HCT116 (cell line): ENCODE data around the gene F13A1. TPM values are rescaled to one million over a fixed set of nuclear protein-coding genes. Genes with fewer than 3 reads are reported as not detected.

Source experiments
- ATAC-seq: fragments of 200-7000 bp; cut with Tn5 transposase; 2 replicates; pipeline ENCODE4 v1.9.1; 2020; ENCODE audit warnings: mild to moderate bottlenecking, moderate library complexity
- BruUV-seq: library from RNA; stranded (reverse); fragments of 400-500 nt; replicated peaks from 2 replicates; lab custom pipeline; 2021; lab: Mats Ljungman, UMichigan
- CTCF ChIA-PET: fragments of 300-600 bp; sonication (Branson Sonifier 250); formaldehyde crosslinking; loops from one replicate; lab custom pipeline; 2021; ENCODE audit warnings: antibody characterized with exemption; lab: Charles Lee
- POLR2A ChIA-PET: fragments of 300-600, 350-600 bp; sonication (Branson Sonifier 250); formaldehyde crosslinking; loops from one replicate; lab custom pipeline; 2021; ENCODE audit warnings: antibody characterized with exemption; lab: Charles Lee
- RAD21 ChIA-PET, 2 experiments: fragments of 300-600 bp; sonication (Branson Sonifier 250); formaldehyde crosslinking; loops; one replicate each; lab custom pipeline; 2023; ENCODE audit warnings: low total read pairs in 2 of 2; ENCODE audit not compliant: uncharacterized antibody in 2 of 2, unreplicated experiment in 2 of 2, low non-redundant PET in 1 of 2; lab: Charles Lee
- DNase-seq: peaks from one replicate; pipeline ENCODE4 v3.0.0-alpha.2; 2010; ENCODE audit warnings: low read depth, low spot score
- H2AFZ ChIP-seq: fragments of 200-600 bp; shearing (Covaris generic), sonication (generic); 2 replicates; pipeline ENCODE4 v1.6.1; 2017; ENCODE audit warnings: low read depth, mixed run types, mixed read lengths, antibody characterized with exemption, low read length; ENCODE audit not compliant: poor library complexity, severe bottlenecking
- H3K27ac ChIP-seq: 2 replicates; pipeline ENCODE4 v1.5.1; 2012; ENCODE audit warnings: low read depth, low read length
- H3K27me3 ChIP-seq: fragments of 200-600 bp; sonication (generic); 2 replicates; pipeline ENCODE4 v1.6.1; 2016; ENCODE audit warnings: mixed run types, low read length, mixed read lengths; ENCODE audit not compliant: insufficient read depth
- H3K36me3 ChIP-seq, 2 experiments: fragments of 200-500 bp in 1 of 2; fragments of 200-600 bp in 1 of 2; sonication (Bioruptor generic) in 1 of 2; sonication (generic) in 1 of 2; 2 replicates each; pipeline versions ENCODE4 v1.5.1 to v1.6.1; 2014 to 2016; ENCODE audit warnings: low read length in 2 of 2, inconsistent platforms in 1 of 2, mixed read lengths in 1 of 2, mixed run types in 1 of 2; ENCODE audit not compliant: insufficient read depth in 2 of 2, control insufficient read depth in 1 of 2
- H3K4me1 ChIP-seq, 2 experiments: fragments of 200-600 bp in 1 of 2; sonication (generic) in 1 of 2; 2 replicates each; pipeline versions ENCODE4 v1.5.1 to v1.6.1; 2012 to 2017; ENCODE audit warnings: low read length in 2 of 2, inconsistent platforms in 1 of 2, mild to moderate bottlenecking in 1 of 2, mixed read lengths in 1 of 2, mixed run types in 1 of 2, moderate library complexity in 1 of 2; ENCODE audit not compliant: insufficient read depth in 2 of 2, control insufficient read depth in 1 of 2
- H3K4me2 ChIP-seq: fragments of 200-600 bp; sonication (generic); 2 replicates; pipeline ENCODE4 v1.6.1; 2017; ENCODE audit warnings: mixed run types, low read length, mixed read lengths
- H3K4me3 ChIP-seq, 2 experiments: fragments of 200-600 bp in 1 of 2; sonication (generic) in 1 of 2; replicated peaks in 1 of 2; 2 replicates each; pipeline ENCODE4 v1.5.1; 2011 to 2016; ENCODE audit warnings: low read length in 2 of 2, control low read depth in 1 of 2, low read depth in 1 of 2, mild to moderate bottlenecking in 1 of 2, mixed read lengths in 1 of 2, mixed run types in 1 of 2
- H3K79me2 ChIP-seq: fragments of 200-600 bp; sonication (generic); 2 replicates; pipeline ENCODE4 v1.6.1; 2017; ENCODE audit warnings: mild to moderate bottlenecking, mixed run types, low read length, moderate library complexity, mixed read lengths; ENCODE audit not compliant: insufficient read depth
- H3K9ac ChIP-seq: fragments of 200-600 bp; sonication (generic); 2 replicates; pipeline ENCODE4 v1.6.1; 2016; ENCODE audit warnings: low read length, mixed read lengths
- H3K9me2 ChIP-seq: fragments of 200-600 bp; sonication (generic), shearing (Covaris generic); 2 replicates; pipeline ENCODE4 v1.6.1; 2017; ENCODE audit warnings: mixed run types, mild to moderate bottlenecking, moderate library complexity; ENCODE audit not compliant: insufficient read depth
- H3K9me3 ChIP-seq, 2 experiments: fragments of 200-500 bp in 1 of 2; fragments of 200-600 bp in 1 of 2; sonication (Bioruptor generic) in 1 of 2; sonication (generic) in 1 of 2; 2 replicates each; pipeline ENCODE4 v1.6.1; 2014 to 2017; ENCODE audit warnings: low read length in 2 of 2, mixed read lengths in 2 of 2, inconsistent platforms in 1 of 2, low read depth in 1 of 2, mild to moderate bottlenecking in 1 of 2, mixed run types in 1 of 2, moderate library complexity in 1 of 2; ENCODE audit not compliant: control insufficient read depth in 1 of 2, insufficient read depth in 1 of 2
- H4K20me1 ChIP-seq: fragments of 200-600 bp; sonication (generic), shearing (Covaris generic); 2 replicates; pipeline ENCODE4 v1.6.1; 2017; ENCODE audit warnings: mixed run types, mild to moderate bottlenecking, moderate library complexity; ENCODE audit not compliant: insufficient read depth
- CBX3 ChIP-seq: IDR thresholded peaks from 2 replicates; pipeline ENCODE4 v1.6.1; 2012; ENCODE audit warnings: low read depth
- CTCF ChIP-seq, 3 experiments: fragments of 200-600 bp in 1 of 3; sonication (generic) in 1 of 3; IDR thresholded peaks in 2 of 3; conservative IDR thresholded peaks in 1 of 3; 2 replicates each; pipeline ENCODE4 v1.5.1; 2012 to 2017; ENCODE audit warnings: low read depth in 2 of 3, low read length in 2 of 3, antibody characterized with exemption in 1 of 3, borderline replicate concordance in 1 of 3, control low read depth in 1 of 3, mild to moderate bottlenecking in 1 of 3, mixed read lengths in 1 of 3, mixed run types in 1 of 3, moderate library complexity in 1 of 3; ENCODE audit not compliant: insufficient read depth in 1 of 3
- EGR1 ChIP-seq: IDR thresholded peaks from 2 replicates; pipeline ENCODE4 v1.6.1; 2012; ENCODE audit warnings: low read depth
- ELF1 ChIP-seq: IDR thresholded peaks from 2 replicates; pipeline ENCODE4 v1.6.1; 2012; ENCODE audit warnings: low read depth, borderline replicate concordance
- EZH2phosphoT487 ChIP-seq: fragments of 200-600 bp; IDR thresholded peaks from 2 replicates; pipeline ENCODE4 v1.6.1; 2018; ENCODE audit warnings: antibody characterized with exemption, borderline replicate concordance
- FOSL1 ChIP-seq: IDR thresholded peaks from 2 replicates; pipeline ENCODE4 v1.6.1; 2012; ENCODE audit warnings: low read depth
- MAX ChIP-seq: IDR thresholded peaks from 2 replicates; pipeline ENCODE4 v1.6.1; 2012
- POLR2A ChIP-seq: IDR thresholded peaks from 2 replicates; pipeline ENCODE4 v1.7.0; 2011; ENCODE audit warnings: borderline replicate concordance; ENCODE audit not compliant: insufficient read depth, insufficient read length; ENCODE audit errors: extremely low read depth
- POLR2AphosphoS5 ChIP-seq: IDR thresholded peaks from 2 replicates; pipeline ENCODE4 v1.6.1; 2011; ENCODE audit warnings: mild to moderate bottlenecking, low read depth, low read length, moderate library complexity
- RAD21 ChIP-seq: IDR thresholded peaks from 2 replicates; pipeline ENCODE4 v1.6.1; 2012; ENCODE audit warnings: low read depth, mild to moderate bottlenecking
- SIN3A ChIP-seq: IDR thresholded peaks from 2 replicates; pipeline ENCODE4 v1.6.1; 2012; ENCODE audit warnings: low read depth
- SP1 ChIP-seq: IDR thresholded peaks from 2 replicates; pipeline ENCODE4 v1.6.1; 2012; ENCODE audit warnings: low read depth
- SRF ChIP-seq: IDR thresholded peaks from 2 replicates; pipeline ENCODE4 v1.6.1; 2012; ENCODE audit warnings: low read depth
- TCF7L2 ChIP-seq: IDR thresholded peaks from 2 replicates; pipeline ENCODE4 v1.7.0; 2011; ENCODE audit warnings: borderline replicate concordance, inconsistent platforms; ENCODE audit not compliant: insufficient read depth, insufficient read length; ENCODE audit errors: extremely low read depth
- ZFX ChIP-seq: fragments of 450-650 bp; IDR thresholded peaks from 2 replicates; pipeline ENCODE4 v1.6.1; 2017
- ZNF274 ChIP-seq: fragments of 200-500 bp; sonication (Bioruptor generic); IDR thresholded peaks from 2 replicates; pipeline ENCODE4 v1.6.1; 2014; ENCODE audit warnings: mild to moderate bottlenecking, low read depth, low read length, inconsistent platforms
- intact Hi-C: fragments of 100-400 bp; cut with micrococcal nuclease; formaldehyde crosslinking; loops from 2 replicates; pipeline ENCODE4 v1.10.0; 2022
- total RNA-seq: library from RNA; stranded (reverse); gene quantifications from one replicate; pipeline ENCODE4 v1.2.1, GENCODE V29; 2021; ENCODE audit not compliant: unreplicated experiment
- TF ChIP-seq, protein P1 (sequence below): IDR thresholded peaks from 2 replicates; pipeline ENCODE4 v1.6.1; 2012; ENCODE audit warnings: low read depth

Gene F13A1
- total RNA-seq, 1 experiment from 2014 or later, result 0.34 TPM

DNA sequence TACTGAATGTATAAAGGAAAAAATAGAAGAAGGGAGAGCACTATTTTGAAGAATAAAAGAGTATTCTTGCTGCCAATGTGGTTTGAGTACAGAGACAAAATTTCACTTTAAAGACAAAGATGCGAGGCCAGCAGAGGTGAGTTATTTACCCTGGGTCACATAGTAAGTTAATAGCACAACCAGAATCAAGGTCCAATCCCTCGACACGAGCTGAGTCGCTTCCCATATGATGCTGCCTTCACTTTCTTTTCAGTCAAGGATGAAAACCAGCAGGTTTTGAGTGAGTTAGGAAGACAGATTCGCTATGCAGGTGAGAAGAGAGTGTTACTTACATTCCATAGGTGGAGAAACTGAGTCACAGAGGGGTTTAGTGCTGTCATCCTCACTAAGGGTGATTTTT, 75.8 kb downstream of the F13A1 start:
- Histone ChIP-seq H3K27me3 (peaks cover 25% of the 10 kb centered on the region), H3K4me3 (no peak overlapping the region), H4K20me1 (no peaks in the 10 kb centered on the region), H3K9me2 (no peaks in the 10 kb centered on the region), H3K4me2 (no peak overlapping the region), H3K36me3 (no peaks in the 10 kb centered on the region)
- BruUV-seq, result no TSS peak
- no peak for DNase-seq
- RAD21 ChIA-PET, result no interaction called here
- TF ChIP-seq FOSL1 (no peak), POLR2AphosphoS5 (no peak), MAX (no peak), SRF (no peak), EZH2phosphoT487 (no peak), CTCF (IDR thresholded peaks at IDR 0.05 in 2 of 3, conservative IDR thresholded peaks at IDR 0.05 in 1 of 3; ENCODE audit: borderline replicate concordance in 1 of 3, insufficient read depth in 1 of 3, low read depth in 2 of 3, low read length in 2 of 3) (no peak), ZFX (no peak), ELF1 (no peak), TCF7L2 (no peak), CBX3 (no peak), SP1 (no peak), EGR1 (no peak), POLR2A (no peak), ZNF274 (no peak), RAD21 (no peak), SIN3A (no peak)
- TF ChIP-seq, protein P1, sequence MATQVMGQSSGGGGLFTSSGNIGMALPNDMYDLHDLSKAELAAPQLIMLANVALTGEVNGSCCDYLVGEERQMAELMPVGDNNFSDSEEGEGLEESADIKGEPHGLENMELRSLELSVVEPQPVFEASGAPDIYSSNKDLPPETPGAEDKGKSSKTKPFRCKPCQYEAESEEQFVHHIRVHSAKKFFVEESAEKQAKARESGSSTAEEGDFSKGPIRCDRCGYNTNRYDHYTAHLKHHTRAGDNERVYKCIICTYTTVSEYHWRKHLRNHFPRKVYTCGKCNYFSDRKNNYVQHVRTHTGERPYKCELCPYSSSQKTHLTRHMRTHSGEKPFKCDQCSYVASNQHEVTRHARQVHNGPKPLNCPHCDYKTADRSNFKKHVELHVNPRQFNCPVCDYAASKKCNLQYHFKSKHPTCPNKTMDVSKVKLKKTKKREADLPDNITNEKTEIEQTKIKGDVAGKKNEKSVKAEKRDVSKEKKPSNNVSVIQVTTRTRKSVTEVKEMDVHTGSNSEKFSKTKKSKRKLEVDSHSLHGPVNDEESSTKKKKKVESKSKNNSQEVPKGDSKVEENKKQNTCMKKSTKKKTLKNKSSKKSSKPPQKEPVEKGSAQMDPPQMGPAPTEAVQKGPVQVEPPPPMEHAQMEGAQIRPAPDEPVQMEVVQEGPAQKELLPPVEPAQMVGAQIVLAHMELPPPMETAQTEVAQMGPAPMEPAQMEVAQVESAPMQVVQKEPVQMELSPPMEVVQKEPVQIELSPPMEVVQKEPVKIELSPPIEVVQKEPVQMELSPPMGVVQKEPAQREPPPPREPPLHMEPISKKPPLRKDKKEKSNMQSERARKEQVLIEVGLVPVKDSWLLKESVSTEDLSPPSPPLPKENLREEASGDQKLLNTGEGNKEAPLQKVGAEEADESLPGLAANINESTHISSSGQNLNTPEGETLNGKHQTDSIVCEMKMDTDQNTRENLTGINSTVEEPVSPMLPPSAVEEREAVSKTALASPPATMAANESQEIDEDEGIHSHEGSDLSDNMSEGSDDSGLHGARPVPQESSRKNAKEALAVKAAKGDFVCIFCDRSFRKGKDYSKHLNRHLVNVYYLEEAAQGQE, result no peak
- TF ChIP-seq, all 23 proteins: peak for 0
- no peak overlapping the region for H3K9ac ChIP-seq
- intact Hi-C loops, result no loop called here
- no peak overlapping the region for H3K27ac ChIP-seq
- ATAC-seq, result no peak
- H3K79me2 ChIP-seq, result no peaks in the 10 kb centered on the region
- CTCF ChIA-PET, result no interaction called here
- POLR2A ChIA-PET, result no interaction called here
- H3K4me1 ChIP-seq, result no peaks in the 10 kb centered on the region
- no peak overlapping the region for H2AFZ ChIP-seq
- no peaks in the 10 kb centered on the region for H3K9me3 ChIP-seq
